ENCODE results near the gene NPAS2.

GRCh38 chr2:100960688-100961087 is 140.7 kb downstream of the NPAS2 start:
- TF ChIP-seq CTCF (conservative IDR thresholded peaks at IDR 0.05) (no peak), EZH2 (IDR thresholded peaks at IDR 0.05; ENCODE audit: low read depth) (no peak)

All from PC-9 (cell line).